GM13976 (cell line): ENCODE measurements around the gene MTCH1.

Experiments used
- DNase-seq: peaks from one replicate; pipeline ENCODE4 v3.0.0; 2012; ENCODE audit warnings: low spot score
- in situ Hi-C: fragments of 300-500 bp; cut with MboI; formaldehyde crosslinking; loops from one replicate; pipeline ENCODE4 v1.12.0; 2022; ENCODE audit warnings: low sequenced_read_pairs, mixed read lengths, inconsistent platforms; ENCODE audit not compliant: unreplicated experiment
- TF ChIP-seq, protein P1 (sequence below): IDR thresholded peaks from 2 replicates; pipeline ENCODE4 v1.5.1; 2012; ENCODE audit warnings: borderline replicate concordance, mild to moderate bottlenecking; ENCODE audit not compliant: insufficient read depth; ENCODE audit errors: extremely low read depth, missing control alignments, control extremely low read depth

MTCH1 gene

GRCh38 chr6:37022135-37022863 is 36.3 kb upstream of the MTCH1 start:
- in situ Hi-C loops = loop anchor here (10.0 kb wide), 1 partner anchor 193 kb away; no protein-coding TSS in a partner anchor
- TF ChIP-seq, protein P1, sequence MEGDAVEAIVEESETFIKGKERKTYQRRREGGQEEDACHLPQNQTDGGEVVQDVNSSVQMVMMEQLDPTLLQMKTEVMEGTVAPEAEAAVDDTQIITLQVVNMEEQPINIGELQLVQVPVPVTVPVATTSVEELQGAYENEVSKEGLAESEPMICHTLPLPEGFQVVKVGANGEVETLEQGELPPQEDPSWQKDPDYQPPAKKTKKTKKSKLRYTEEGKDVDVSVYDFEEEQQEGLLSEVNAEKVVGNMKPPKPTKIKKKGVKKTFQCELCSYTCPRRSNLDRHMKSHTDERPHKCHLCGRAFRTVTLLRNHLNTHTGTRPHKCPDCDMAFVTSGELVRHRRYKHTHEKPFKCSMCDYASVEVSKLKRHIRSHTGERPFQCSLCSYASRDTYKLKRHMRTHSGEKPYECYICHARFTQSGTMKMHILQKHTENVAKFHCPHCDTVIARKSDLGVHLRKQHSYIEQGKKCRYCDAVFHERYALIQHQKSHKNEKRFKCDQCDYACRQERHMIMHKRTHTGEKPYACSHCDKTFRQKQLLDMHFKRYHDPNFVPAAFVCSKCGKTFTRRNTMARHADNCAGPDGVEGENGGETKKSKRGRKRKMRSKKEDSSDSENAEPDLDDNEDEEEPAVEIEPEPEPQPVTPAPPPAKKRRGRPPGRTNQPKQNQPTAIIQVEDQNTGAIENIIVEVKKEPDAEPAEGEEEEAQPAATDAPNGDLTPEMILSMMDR = no peak
- DNase-seq = no peak

DNA sequence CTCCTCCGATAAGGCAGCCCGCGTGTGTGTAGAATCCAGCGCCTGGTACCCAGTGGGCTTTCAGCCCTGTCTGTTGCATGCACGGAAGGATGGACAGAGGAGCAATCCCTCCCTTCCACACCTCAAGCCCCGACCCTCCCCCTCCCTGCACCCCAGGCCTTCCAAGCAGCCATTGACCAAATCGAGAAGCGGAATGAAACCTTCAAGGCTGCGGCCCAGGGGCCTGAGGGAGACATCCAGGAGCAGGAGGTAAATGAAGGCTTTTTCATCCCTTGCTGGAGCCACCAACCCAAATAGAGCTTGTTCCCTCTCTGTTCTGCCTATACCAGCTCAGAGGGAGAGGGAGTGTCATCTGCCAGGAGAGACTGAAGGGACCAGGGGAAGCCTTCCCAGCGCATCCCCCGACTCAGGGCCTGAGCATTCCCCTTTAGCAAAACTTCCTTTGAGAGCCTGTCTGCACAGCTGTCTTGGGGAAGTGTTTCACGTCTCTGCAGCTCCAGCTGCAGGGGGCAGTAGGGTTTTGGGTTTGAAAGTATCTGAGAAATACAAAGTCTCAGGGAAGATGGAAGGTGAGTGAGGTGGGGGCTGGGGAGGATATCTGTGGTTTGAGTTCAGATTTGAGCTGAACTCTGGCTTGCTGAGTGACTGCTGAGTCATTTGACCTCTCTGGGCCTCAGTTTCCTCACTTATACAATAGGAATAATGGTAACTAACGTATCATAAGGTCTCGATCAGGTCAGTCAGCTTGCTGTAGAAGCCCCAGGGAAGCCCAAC is 35.5 kb upstream of the MTCH1 start:
- DNase-seq = no peak
- TF ChIP-seq, protein P1 = peak; percentile 47
- in situ Hi-C loops = loop anchor here (10.0 kb wide), 1 partner anchor 193 kb away; no protein-coding TSS in a partner anchor

DNA sequence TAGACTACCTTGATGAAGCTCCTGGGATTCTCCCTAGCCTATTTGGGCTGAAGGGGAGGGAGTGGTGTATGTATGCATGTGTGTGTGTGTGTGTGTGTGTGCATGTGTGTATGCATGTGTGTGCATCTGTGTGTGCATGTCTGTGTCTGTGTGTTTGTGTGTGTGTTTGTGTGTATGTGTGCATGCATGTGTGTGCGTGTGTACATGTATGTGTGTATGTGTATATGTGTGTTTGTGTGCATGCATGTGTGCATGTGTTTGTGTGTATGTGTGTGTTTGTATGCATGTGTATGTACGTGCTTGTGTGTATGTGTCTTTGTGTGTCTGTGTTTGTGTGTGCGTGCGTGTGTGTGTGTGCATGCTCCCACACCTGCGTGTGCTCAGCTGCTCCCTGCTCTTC is 34.8 kb upstream of the MTCH1 start:
- TF ChIP-seq, protein P1 = no peak
- in situ Hi-C loops = loop anchor here (10.0 kb wide), 1 partner anchor 194 kb away; no protein-coding TSS in a partner anchor
- no peak for DNase-seq

- in situ Hi-C loops = loop anchor here (10.0 kb wide), 1 partner anchor 194 kb away; no protein-coding TSS in a partner anchor
- TF ChIP-seq, protein P1 = no peak
- no peak for DNase-seq
Observed at GRCh38 chr6:37020381-37020780, 34.4 kb upstream of the MTCH1 start.

GRCh38 chr6:37019065-37019450 is 33.1 kb upstream of the MTCH1 start:
- DNase-seq = no peak
- TF ChIP-seq, protein P1 = no peak
- in situ Hi-C loops = no loop called here

GRCh38 chr6:37018198-37019064 is 32.4 kb upstream of the MTCH1 start:
- TF ChIP-seq, protein P1 = peak; percentile 93
- peak; percentile 90 for DNase-seq
- in situ Hi-C loops = no loop called here
